Lower leg skin (tissue), 4 donors: ENCODE data around the gene HIGD1C. TPM values are rescaled to one million over a fixed set of nuclear protein-coding genes. Genes with fewer than 3 reads are reported as not detected.
"Not testable (repeated sequence)": the region's sequence is repeated elsewhere in the genome, so short reads cannot be mapped to it uniquely, and the experiment has no call there.

ENCODE experiments used
- DNase-seq, 2 donors: peaks; one replicate each; pipeline ENCODE4 v3.0.0-alpha.2; 2019; ENCODE audit warnings: low spot score in 2 of 2
- H3K4me3 ChIP-seq: fragments of 200-600 bp; sonication (generic); 2 replicates; pipeline ENCODE4 v1.5.1; 2017; ENCODE audit warnings: mild to moderate bottlenecking, low read depth; ENCODE audit not compliant: poor library complexity, severe bottlenecking
- POLR2A ChIP-seq, 2 donors: fragments of 450-650 bp; IDR thresholded peaks; one replicate each; pipeline ENCODE4 v1.6.1; 2016 to 2017; ENCODE audit warnings: antibody characterized with exemption in 2 of 2, mild to moderate bottlenecking in 1 of 2, moderate library complexity in 1 of 2
- WGBS, 2 donors: methylation state at CpG; one replicate each; pipeline ENCODE4 v1.1.5; 2018; 5-methylcytosine and 5-hydroxymethylcytosine counted together
- intact Hi-C: fragments of 100-400 bp; cut with DNase I; formaldehyde crosslinking; loops from one replicate; pipeline ENCODE4 v1.15.0; 2023; ENCODE audit warnings: low total_unique reads
- total RNA-seq, 4 donors: library from RNA; depleted of rRNA; stranded (reverse); fragments of >200 nt; gene quantifications; one replicate each; pipeline ENCODE4 v1.1.0, GENCODE V29; 2016
- TF ChIP-seq, protein P1 (sequence below), 3 donors: fragments of 450-650 bp; IDR thresholded peaks; one replicate each; pipeline ENCODE4 v1.5.1; 2016; ENCODE audit warnings: antibody characterized with exemption in 3 of 3, mild to moderate bottlenecking in 3 of 3, moderate library complexity in 2 of 3

HIGD1C gene
- total RNA-seq, 4 donors from 2014 or later, result not detected

DNA sequence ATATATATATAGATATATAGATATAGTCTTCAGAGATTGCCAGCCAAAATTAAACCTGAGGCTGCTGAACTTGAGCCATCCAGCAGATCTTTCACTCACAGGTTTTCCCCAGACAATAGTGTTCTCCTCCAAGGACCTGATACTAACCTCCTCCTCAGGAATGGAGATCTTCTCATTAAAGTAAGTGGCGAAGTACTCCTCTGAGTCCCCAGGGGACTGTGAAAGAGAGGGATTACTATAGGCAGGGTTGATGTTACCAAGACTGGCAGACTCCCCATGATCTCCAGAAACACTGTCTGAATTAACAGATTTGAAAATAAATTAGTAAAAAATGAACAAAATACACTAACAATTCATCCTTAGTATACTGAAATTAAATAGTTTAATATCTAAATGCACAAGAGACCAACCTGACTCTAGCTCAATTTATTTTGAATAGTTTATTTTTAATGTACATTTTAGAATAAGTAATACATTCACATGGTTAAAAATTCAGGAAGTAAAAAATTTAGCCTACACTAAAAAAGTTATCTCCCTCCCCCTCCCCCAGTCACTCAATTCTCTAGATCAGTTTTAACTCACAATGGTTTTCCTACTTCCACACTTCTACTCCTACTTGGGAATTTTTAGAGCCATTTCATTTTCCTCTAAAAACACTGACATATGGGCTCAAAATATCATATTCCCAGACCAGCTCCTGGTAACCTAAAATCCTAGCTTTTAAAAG is 56.1 kb downstream of the HIGD1C start:
- 93 to 100% methylated on average over 1 of the region's 1 CpG for WGBS, 2 donors
- intact Hi-C loops, result no loop called here
- TF ChIP-seq, protein P1, sequence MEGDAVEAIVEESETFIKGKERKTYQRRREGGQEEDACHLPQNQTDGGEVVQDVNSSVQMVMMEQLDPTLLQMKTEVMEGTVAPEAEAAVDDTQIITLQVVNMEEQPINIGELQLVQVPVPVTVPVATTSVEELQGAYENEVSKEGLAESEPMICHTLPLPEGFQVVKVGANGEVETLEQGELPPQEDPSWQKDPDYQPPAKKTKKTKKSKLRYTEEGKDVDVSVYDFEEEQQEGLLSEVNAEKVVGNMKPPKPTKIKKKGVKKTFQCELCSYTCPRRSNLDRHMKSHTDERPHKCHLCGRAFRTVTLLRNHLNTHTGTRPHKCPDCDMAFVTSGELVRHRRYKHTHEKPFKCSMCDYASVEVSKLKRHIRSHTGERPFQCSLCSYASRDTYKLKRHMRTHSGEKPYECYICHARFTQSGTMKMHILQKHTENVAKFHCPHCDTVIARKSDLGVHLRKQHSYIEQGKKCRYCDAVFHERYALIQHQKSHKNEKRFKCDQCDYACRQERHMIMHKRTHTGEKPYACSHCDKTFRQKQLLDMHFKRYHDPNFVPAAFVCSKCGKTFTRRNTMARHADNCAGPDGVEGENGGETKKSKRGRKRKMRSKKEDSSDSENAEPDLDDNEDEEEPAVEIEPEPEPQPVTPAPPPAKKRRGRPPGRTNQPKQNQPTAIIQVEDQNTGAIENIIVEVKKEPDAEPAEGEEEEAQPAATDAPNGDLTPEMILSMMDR (IDR thresholded peaks at IDR 0.05), result no peak
- no peak for TF ChIP-seq POLR2A (IDR thresholded peaks at IDR 0.05)
- no peak overlapping the region for H3K4me3 ChIP-seq
- DNase-seq, result no peak

DNA sequence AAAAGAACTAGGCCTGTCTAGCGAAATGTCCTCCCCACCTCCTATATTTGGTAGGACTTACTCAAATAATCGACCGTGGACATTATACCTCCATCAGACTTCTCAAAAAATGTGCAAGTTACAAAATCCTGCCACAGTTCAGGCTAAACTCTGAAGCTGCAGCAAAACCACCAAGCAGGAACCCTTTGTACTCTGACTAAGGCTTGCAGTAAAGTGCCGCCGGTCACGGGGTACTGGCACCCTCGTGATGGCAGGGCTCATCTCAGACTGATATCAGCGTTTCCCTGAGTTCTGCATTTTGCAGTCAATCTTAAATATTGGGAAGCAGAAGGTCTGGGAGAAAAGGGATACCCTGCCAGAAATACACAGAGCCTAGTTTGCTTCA is 56.7 kb downstream of the HIGD1C start:
- peak; percentile 76 to 95 for DNase-seq
- H3K4me3 ChIP-seq, result no peak overlapping the region
- intact Hi-C loops, result no loop called here
- WGBS, 2 donors, result 70 to 81% methylated on average over 8 of the region's 8 CpGs
- TF ChIP-seq POLR2A (IDR thresholded peaks at IDR 0.05), result no peak
- TF ChIP-seq, protein P1 (IDR thresholded peaks at IDR 0.05), result no peak

DNA sequence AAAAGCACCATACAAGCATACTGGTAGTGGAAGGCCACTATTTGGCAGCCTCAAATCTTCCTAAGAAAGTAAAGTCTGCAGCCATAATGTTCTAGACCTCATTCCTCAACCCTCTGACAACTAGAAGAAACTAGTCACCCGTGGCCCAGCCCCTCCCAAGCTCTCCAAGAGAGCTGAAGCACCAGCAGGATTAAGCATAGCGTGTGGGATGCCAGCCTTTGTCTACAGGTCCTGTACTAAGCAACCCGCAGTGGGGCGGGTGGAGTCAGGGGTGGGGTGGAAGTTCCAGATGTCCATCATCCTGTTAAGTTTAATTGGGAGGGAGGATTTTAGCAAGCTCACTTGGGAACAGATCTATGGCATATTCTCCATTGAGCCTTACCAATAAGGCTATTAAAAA is 59.6 kb downstream of the HIGD1C start:
- H3K4me3 ChIP-seq, result no peak overlapping the region
- TF ChIP-seq, protein P1 (IDR thresholded peaks at IDR 0.05), result no peak
- no peak for TF ChIP-seq POLR2A (IDR thresholded peaks at IDR 0.05)
- 39 to 61% methylated on average over 4 of the region's 4 CpGs for WGBS, 2 donors
- intact Hi-C loops, result no loop called here
- DNase-seq, result no peak

DNA sequence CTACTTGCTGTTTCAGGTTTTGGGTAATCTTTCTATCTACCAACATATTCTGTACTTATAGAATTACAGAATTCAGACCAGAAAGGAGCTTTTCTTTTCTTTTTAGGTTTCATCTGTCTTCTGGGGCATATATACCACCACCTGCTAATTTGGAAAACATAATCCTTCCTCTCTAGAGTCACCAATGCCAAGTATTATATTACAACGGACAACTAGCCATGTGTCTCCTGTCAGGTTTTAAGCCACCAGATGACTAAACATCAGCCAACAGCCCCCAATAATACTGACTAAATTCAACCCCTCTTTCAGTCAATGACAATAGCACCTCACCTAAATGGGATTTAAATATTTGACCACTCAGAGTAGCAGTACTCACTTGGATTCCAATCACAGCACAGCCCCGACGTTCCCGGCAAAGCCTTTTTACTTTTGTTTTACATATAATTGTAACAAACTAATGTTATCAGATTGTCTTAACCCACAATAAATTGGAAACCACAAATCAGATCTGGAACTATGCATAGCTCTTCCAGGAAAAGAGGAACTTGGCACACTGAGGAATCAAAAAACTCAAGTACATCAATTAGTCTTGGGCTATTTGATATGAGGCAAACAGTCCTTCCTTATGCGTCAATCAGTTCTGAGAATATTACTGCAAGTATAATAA is 60.4 kb downstream of the HIGD1C start:
- intact Hi-C loops, result no loop called here
- WGBS, 2 donors, result 60 to 62% methylated on average over 5 of the region's 5 CpGs
- DNase-seq, result no peak
- H3K4me3 ChIP-seq, result no peak overlapping the region
- no peak for TF ChIP-seq POLR2A (IDR thresholded peaks at IDR 0.05)
- TF ChIP-seq, protein P1 (IDR thresholded peaks at IDR 0.05), result no peak

DNA sequence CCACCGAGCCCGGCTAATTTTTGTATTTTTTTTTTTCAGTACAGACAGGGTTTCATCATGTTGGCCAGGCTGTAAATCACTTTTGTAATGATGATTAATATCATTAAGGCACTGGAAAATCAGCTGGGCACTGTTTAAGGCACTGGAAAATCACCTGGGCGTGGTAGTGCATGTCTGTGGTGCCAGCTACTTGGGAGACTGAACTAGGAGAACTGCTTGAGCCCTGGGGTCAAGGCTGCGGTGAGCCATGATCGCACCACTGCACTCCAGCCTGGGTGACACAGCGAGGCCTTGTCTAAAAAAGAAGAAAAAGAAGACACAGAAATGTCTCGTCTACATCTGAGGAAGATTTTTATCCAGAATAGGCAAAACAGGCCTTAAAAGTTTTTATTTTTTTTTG is 61.1 kb downstream of the HIGD1C start:
- no peak for DNase-seq
- no peak overlapping the region for H3K4me3 ChIP-seq
- intact Hi-C loops, result no loop called here
- 68 to 70% methylated on average over 7 of the region's 7 CpGs for WGBS, 2 donors
- TF ChIP-seq POLR2A (IDR thresholded peaks at IDR 0.05), result no peak

DNA sequence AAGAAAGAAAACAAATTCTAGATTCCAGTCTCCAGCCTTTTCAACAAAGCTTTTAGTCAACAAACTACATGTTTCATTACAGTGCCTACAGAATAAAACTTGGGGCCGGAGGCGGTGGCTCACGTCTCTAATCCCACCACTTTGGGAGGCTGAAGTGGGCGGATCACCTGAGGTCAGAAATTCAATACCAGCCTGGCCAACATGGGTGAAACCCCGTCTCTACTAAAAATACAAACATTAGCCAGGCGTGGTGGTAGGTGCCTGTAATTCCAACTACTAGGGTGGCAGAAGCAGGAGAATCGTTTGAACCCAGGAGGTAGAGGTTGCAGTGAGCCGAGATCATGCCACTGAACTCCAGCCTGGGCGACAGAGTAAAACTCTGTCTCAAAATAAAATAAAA is 62.1 kb downstream of the HIGD1C start:
- H3K4me3 ChIP-seq, intact Hi-C loops, DNase-seq: not testable (repeated sequence)
- 92% methylated on average over 9 of the region's 9 CpGs for WGBS, 2 donors

DNA sequence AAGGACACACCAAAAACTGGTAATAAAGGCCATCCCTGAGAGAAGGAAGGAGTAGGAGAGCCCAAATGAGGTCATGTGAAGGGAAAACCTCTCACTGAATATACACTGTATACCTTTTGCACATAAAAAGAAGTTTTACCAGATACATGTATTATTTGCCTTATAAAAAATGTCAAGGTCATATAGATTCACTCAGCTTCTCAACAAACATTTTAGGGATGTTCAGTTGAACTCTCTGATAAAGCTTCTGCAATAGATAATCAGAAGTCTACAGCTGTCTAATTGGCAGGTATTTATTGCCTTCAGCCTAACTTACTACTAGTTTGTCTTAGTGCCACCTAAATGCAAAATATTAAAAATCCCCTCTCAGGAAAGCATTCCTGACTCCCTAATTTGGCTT is 65.1 kb downstream of the HIGD1C start:
- intact Hi-C loops, result no loop called here
- TF ChIP-seq, protein P1 (IDR thresholded peaks at IDR 0.05), result no peak
- no peak for TF ChIP-seq POLR2A (IDR thresholded peaks at IDR 0.05)
- no peak for DNase-seq
- H3K4me3 ChIP-seq, result no peak overlapping the region
